HG03060 (cell line): ENCODE results near the gene KCNG4.
"Not testable (repeated sequence)": the region's sequence is repeated elsewhere in the genome, so short reads cannot be mapped to it uniquely, and the experiment has no call there.

Source experiments
- ATAC-seq: cut with Tn5 transposase; IDR thresholded peaks from one replicate; pipeline ENCODE4 v1.9.1; 2021; ENCODE audit warnings: low read depth, moderate number of reproducible peaks; ENCODE audit not compliant: unreplicated experiment

The KCNG4 gene

GRCh38 chr16:84212154-84212553 lies 27.7 kb downstream of the KCNG4 start:
- no peak for ATAC-seq

GRCh38 chr16:84209989-84210388 lies 29.8 kb downstream of the KCNG4 start:
- no peak for ATAC-seq

GRCh38 chr16:84207879-84208278 lies 31.9 kb downstream of the KCNG4 start:
- no peak for ATAC-seq

GRCh38 chr16:84207251-84207650 lies 32.6 kb downstream of the KCNG4 start:
- ATAC-seq = no peak

- ATAC-seq = no peak
Observed at GRCh38 chr16:84205976-84206691, 33.7 kb downstream of the KCNG4 start.

GRCh38 chr16:84205123-84205522 lies 34.7 kb downstream of the KCNG4 start:
- not testable (repeated sequence) for ATAC-seq

- ATAC-seq = not testable (repeated sequence)
Observed at GRCh38 chr16:84204551-84204950, 35.3 kb downstream of the KCNG4 start.

GRCh38 chr16:84199861-84200260 lies 40.0 kb downstream of the KCNG4 start:
- ATAC-seq = no peak

GRCh38 chr16:84199097-84199496 lies 40.7 kb downstream of the KCNG4 start:
- ATAC-seq = no peak

- no peak for ATAC-seq
Observed at GRCh38 chr16:84198401-84198800, 41.4 kb downstream of the KCNG4 start.

- no peak for ATAC-seq
Observed at GRCh38 chr16:84197466-84198128, 42.2 kb downstream of the KCNG4 start.

- no peak for ATAC-seq
Observed at GRCh38 chr16:84196727-84197394, 43.0 kb downstream of the KCNG4 start.

GRCh38 chr16:84196101-84196500 lies 43.7 kb downstream of the KCNG4 start:
- no peak for ATAC-seq

GRCh38 chr16:84195201-84196093 lies 44.4 kb downstream of the KCNG4 start:
- ATAC-seq = no peak

GRCh38 chr16:84194470-84195200 lies 45.2 kb downstream of the KCNG4 start:
- ATAC-seq = no peak

- ATAC-seq = no peak
Observed at GRCh38 chr16:84194018-84194417, 45.8 kb downstream of the KCNG4 start.

- ATAC-seq = no peak
Observed at GRCh38 chr16:84193480-84193879, 46.3 kb downstream of the KCNG4 start.

GRCh38 chr16:84191466-84191865 lies 48.3 kb downstream of the KCNG4 start:
- no peak for ATAC-seq

GRCh38 chr16:84190731-84191388 lies 49.0 kb downstream of the KCNG4 start, which contains the start of gene ADAD2:
Gene ADAD2 (plus strand): TSS chr16:84191157. CDS start chr16:84191231, 74 bp downstream.
- ATAC-seq = no peak
